Measurements from ENCODE around the gene MBOAT2. TPM values are rescaled to one million over a fixed set of nuclear protein-coding genes. Genes with fewer than 3 reads are reported as not detected.

MBOAT2 gene
- total RNA-seq, 1 donor from 2014 or later = 84.0 TPM

DNA sequence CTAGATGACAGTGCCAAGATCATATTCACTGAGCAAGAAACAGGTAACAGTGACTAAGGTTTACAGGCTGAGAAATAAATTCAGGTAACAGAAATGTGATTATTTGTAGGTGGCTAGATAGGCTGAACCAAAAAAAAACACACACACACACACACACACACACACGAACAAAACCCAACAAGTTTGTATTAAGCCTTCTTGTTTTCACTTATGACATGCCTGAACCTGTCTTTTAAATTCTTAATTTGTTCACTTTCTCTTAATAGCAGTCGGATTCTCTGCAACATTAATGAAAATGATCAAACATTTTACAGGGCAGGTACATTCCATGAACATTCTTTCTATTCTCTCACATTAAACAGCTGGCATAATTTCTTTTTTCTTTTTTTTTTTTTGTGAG is 147.3 kb downstream of the MBOAT2 start:
- no peak overlapping the region for H2AFZ ChIP-seq (replicated peaks)
- no peak for DNase-seq (ENCODE audit: low spot score)
- Mint-ChIP-seq H3K27ac (no peak overlapping the region), H3K4me1 (peaks cover 7% of the 10 kb centered on the region), H3K4me3 (no peak overlapping the region), H3K27me3 (ENCODE audit: insufficient read depth, low read depth) (no peaks in the 10 kb centered on the region), H3K9me3 (no peaks in the 10 kb centered on the region), H3K36me3 (peaks cover 10% of the 10 kb centered on the region)
- no peaks in the 10 kb centered on the region for H3K79me2 ChIP-seq (ENCODE audit: low read depth)
- no peaks in the 10 kb centered on the region for H4K20me1 ChIP-seq (ENCODE audit: low read depth)
- H3K9me3 ChIP-seq (ENCODE audit: low read depth) = no peaks in the 10 kb centered on the region
- no peak overlapping the region for H3K4me3 ChIP-seq
- H3K27me3 ChIP-seq = no peaks in the 10 kb centered on the region
- no peaks in the 10 kb centered on the region for H3F3A ChIP-seq (ENCODE audit: low read depth)
- H3K36me3 ChIP-seq = no peaks in the 10 kb centered on the region
- no peak overlapping the region for H3K27ac ChIP-seq
- no peaks in the 10 kb centered on the region for H3K4me1 ChIP-seq
- H3K9ac ChIP-seq = no peak overlapping the region
- TF ChIP-seq, protein P1, sequence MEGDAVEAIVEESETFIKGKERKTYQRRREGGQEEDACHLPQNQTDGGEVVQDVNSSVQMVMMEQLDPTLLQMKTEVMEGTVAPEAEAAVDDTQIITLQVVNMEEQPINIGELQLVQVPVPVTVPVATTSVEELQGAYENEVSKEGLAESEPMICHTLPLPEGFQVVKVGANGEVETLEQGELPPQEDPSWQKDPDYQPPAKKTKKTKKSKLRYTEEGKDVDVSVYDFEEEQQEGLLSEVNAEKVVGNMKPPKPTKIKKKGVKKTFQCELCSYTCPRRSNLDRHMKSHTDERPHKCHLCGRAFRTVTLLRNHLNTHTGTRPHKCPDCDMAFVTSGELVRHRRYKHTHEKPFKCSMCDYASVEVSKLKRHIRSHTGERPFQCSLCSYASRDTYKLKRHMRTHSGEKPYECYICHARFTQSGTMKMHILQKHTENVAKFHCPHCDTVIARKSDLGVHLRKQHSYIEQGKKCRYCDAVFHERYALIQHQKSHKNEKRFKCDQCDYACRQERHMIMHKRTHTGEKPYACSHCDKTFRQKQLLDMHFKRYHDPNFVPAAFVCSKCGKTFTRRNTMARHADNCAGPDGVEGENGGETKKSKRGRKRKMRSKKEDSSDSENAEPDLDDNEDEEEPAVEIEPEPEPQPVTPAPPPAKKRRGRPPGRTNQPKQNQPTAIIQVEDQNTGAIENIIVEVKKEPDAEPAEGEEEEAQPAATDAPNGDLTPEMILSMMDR (IDR thresholded peaks at IDR 0.05) = no peak
- TF ChIP-seq EZH2 (IDR thresholded peaks at IDR 0.05) (no peak), EZH2phosphoT487 (IDR thresholded peaks at IDR 0.05) (no peak)
- H3K4me2 ChIP-seq = no peak overlapping the region

DNA sequence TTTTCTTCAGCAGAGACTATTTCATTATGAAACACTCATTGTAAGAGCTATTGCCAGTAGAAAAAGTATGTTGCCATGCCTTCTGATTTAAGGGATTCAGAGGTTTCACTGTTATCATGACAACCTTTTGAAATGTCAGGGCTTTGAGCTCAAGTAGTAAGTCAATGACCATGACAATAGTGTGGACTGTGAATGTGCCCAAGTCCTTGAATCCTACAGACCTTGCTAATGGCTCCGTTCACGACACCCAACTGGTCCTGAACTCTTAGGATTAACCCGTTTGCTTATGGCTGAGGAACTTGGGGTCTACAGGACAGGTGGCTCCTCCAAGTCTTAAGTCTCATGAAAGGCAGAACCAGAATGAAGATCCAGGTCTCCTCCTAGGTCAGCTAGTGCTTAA is 148.5 kb downstream of the MBOAT2 start:
- no peak overlapping the region for H3K4me2 ChIP-seq
- H3K27ac Mint-ChIP-seq = no peak overlapping the region
- TF ChIP-seq, protein P1 (IDR thresholded peaks at IDR 0.05) = no peak
- TF ChIP-seq EZH2 (IDR thresholded peaks at IDR 0.05) (no peak), EZH2phosphoT487 (IDR thresholded peaks at IDR 0.05) (no peak)
- H3K27ac ChIP-seq = no peak overlapping the region
- peaks cover 7% of the 10 kb centered on the region for H3K4me1 Mint-ChIP-seq
- H3F3A ChIP-seq (ENCODE audit: low read depth) = no peaks in the 10 kb centered on the region
- H3K27me3 ChIP-seq = no peaks in the 10 kb centered on the region
- H2AFZ ChIP-seq (replicated peaks) = no peak overlapping the region
- no peak overlapping the region for H3K4me3 ChIP-seq
- H3K36me3 ChIP-seq = no peaks in the 10 kb centered on the region
- H3K79me2 ChIP-seq (ENCODE audit: low read depth) = no peaks in the 10 kb centered on the region
- H3K4me1 ChIP-seq = no peaks in the 10 kb centered on the region
- no peak overlapping the region for H3K9ac ChIP-seq
- peaks cover 9% of the 10 kb centered on the region for H3K36me3 Mint-ChIP-seq
- H3K4me3 Mint-ChIP-seq = no peak overlapping the region
- DNase-seq (ENCODE audit: low spot score) = no peak
- no peaks in the 10 kb centered on the region for H3K9me3 ChIP-seq (ENCODE audit: low read depth)
- no peaks in the 10 kb centered on the region for H4K20me1 ChIP-seq (ENCODE audit: low read depth)
- H3K27me3 Mint-ChIP-seq (ENCODE audit: insufficient read depth, low read depth) = no peaks in the 10 kb centered on the region
- H3K9me3 Mint-ChIP-seq = no peaks in the 10 kb centered on the region

DNA sequence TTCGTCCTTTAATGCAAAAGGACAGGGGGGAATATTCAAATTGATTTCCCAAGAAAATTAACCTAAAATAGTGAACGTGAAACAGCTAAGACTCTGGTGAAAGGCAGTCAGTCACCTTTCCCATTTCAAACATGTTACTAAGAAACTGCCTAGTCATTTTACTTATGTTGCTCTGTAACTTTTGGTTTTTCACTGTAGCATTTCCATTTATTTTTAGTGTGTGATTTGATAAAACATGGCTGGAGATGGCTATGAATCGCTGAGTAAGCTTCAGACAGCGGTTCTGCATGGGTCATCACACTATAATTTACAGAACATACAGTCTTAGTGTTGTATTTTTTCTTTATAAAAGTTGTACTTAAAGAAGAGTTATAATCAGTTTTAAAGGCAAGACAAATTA is 150.1 kb downstream of the MBOAT2 start:
- Histone ChIP-seq H3K27me3 (no peaks in the 10 kb centered on the region), H3K9ac (no peak overlapping the region), H3K9me3 (ENCODE audit: low read depth) (no peaks in the 10 kb centered on the region), H3K27ac (no peak overlapping the region), H3K4me1 (no peaks in the 10 kb centered on the region), H4K20me1 (ENCODE audit: low read depth) (no peaks in the 10 kb centered on the region), H3F3A (ENCODE audit: low read depth) (no peaks in the 10 kb centered on the region), H3K4me3 (no peak overlapping the region), H3K79me2 (ENCODE audit: low read depth) (no peaks in the 10 kb centered on the region), H2AFZ (replicated peaks) (no peak overlapping the region), H3K36me3 (no peaks in the 10 kb centered on the region), H3K4me2 (no peak overlapping the region)
- Mint-ChIP-seq H3K27ac (no peak overlapping the region), H3K4me1 (peaks cover 7% of the 10 kb centered on the region), H3K9me3 (no peaks in the 10 kb centered on the region), H3K27me3 (ENCODE audit: insufficient read depth, low read depth) (no peaks in the 10 kb centered on the region), H3K36me3 (peaks cover 7% of the 10 kb centered on the region), H3K4me3 (no peak overlapping the region)
- TF ChIP-seq, protein P1 (IDR thresholded peaks at IDR 0.05) = no peak
- TF ChIP-seq EZH2 (IDR thresholded peaks at IDR 0.05) (no peak), EZH2phosphoT487 (IDR thresholded peaks at IDR 0.05) (no peak)
- no peak for DNase-seq (ENCODE audit: low spot score)

Measured in neural progenitor cell (in vitro differentiated cells).